Amygdala (tissue), 56 donors: ENCODE data around the gene APOB.
A peak's percentile ranks its signal among the peaks of the same experiment; 100 is the strongest.

ENCODE experiments used
- DNase-seq, 56 donors: peaks; one replicate each; lab custom pipeline; 2025; lab: John Stamatoyannopoulos, UW

APOB gene

DNA sequence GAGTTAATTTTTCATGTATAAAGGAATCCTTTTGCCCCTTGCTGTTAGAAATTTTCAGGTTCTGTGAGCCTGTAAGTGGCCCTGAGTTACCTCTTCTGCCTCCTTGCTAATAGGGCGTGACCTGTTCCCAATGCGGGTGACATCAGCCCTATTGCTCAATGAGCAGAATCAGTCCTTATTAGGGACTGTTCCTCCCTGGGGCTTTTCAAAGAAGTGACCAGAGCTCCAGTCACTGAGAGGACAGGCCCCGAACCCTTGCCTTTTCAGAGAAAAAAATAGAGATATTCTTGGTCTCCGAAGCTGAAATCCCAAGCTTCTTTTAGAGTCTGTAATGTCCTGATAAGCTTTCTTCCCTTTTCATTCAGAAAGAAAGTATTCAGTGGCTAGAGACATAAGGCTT lies 8.2 kb upstream of the APOB start:
- no peak for DNase-seq

DNA sequence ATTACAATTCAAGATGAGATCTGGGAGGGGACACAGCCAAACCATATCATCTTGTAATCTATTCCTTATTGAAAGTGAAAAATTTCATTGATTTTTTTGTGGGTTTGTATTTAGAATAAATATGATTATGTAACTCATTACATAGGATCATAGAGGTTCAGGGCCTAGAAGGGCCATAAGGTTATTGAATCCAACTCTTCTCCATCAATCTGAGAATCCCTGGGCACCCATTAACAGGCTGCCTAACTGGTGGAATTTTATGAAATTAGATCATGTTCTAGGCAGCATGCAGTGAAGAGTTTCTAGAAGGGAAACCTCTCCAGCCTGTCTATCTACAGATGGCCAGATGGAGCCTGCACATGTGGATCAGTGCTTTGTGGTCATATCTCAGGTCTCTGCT lies 6.3 kb upstream of the APOB start:
- DNase-seq: no peak

DNA sequence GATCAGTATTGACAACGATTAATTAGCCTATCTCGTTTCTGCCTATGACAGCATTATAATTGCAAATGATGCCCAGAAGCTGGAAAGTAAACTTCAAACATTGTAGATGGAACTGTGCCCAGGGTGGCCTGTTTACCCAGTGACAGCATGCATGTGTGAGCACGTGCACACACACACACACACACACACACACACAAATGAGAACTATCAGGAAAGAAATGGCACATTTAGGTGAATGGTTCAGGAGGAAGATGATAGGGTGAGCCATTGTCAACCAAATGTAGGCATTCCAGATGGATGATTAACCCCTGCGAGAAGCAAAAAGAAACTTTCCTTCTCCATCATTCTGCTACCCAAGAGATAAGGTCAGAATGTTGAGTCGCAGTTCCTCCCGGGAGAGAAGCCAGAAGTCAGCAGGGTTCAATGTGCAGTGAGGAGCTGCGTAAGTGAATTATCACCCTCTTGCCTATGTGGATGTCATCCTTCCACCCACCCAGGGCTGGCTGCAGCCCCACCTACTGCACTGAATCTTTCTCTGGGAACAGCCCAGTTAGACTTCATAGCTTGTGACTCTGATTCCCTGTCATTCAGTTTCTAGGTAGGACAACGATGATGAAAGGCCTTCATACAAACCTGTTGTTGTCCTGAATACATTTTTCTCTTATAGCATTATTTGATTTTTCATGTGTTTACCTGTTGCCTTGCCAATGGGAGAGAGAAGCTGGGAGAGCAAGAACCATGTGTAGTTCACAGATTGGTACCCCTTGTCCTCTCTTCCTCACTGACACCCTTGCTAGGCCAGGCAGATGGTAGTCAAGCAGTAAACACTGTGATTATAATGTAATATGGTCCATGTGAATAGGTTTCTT lies 3.5 kb upstream of the APOB start:
- no peak for DNase-seq

DNA sequence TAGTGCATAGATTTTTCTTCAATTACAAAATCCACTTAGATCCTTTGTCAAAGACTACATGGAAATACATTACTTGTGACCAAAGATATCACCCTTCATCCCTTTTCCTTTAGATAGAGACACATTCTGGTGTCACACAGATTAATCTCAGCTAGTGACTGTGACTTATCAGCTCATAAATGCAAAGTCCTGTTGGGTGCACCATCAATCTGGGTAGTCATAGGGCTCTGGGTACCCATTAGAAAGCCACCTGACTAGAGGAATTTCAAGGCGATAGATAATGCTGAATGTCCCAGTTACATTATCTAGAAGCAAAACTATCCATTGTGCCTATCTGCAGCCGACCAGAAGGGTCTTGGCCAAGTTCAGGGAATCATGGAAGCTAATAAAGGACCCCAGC lies 2.6 kb upstream of the APOB start:
- DNase-seq: no peak

DNA sequence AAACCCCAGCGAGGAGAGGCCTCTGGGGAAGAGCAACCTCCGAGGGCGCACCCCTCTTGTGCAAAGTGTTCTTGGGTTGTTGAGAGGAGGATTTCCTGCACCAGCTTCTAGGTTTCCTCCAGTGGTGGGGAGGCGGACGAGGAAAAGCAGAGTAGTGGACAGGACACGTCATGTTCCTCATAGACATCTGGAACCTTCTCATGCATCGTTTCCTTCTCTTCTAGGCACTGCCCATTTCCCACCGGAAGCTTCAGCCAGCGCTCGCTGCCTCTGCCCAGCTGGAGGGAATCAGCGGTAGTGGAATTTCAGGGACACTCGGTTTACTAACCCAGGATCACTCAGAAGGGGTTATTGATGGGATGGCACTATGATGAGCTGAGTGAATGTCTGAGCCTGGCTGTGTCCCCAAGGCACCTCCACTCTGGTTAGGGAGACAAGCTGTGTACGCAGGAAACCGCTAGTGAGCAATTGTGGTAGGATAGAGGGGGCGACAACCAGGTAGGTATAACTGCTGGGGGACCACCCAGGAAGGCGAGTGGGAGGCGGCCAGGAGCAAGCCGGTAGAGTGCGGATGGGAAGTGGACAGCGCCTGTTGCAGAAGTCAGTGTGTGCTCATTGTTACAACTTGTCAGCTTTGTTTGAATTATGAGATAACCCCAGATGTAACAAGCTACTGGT lies 960 bp upstream of the APOB start:
- no peak for DNase-seq

DNA sequence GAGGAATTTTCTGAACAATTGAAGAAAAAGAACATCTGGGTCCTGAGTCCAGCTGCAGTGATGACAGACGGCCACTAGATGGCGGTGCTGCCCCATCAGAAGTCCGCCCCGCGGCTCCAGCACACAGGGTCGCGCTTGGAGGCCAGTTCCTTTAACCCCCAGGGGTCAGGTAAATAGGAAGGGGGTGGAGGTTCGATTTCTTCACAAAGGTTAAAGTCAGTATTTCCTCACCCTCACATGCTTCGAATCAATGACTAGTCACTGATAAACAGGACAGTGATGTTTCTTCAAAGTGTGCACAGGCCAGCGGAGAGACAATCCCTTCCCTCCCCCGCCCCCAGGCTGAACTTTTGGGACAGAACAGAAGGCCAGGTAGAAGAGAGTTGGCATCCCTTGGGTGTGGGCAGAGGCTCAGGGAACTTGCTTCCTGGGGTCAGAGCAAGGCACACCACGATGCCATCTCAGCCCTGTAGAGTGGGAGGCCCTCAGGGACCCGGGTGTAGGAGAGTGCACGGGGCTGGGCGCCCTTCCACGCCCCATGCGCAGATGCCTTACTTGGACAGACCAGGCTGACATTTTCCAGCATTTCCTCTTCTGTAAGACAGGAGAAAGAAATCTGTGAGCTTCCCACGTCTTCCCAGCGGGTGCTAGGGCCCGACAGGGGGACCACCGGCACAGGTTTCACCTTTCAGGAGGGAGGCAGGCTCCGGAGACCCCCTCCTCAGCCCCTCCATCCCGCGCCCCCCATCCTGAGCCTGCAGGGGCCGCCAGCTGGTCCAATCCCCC lies 722 bp downstream of the APOB start:
- DNase-seq: peak in 40 of 56 donors; percentile 2 to 75 (median 34)

DNA sequence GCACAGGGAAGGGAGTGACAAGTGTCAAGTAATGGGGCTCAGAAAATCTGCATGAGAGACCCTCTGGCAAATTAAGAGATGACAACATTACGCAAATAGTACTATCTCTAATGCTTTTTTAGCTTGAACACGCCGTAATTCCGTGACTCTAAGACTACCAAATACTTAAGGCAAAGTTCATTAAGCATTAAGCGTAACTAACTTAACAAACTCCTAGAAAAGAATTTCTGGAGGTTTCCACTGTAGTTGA lies 1.2 kb downstream of the APOB start:
- DNase-seq: no peak

DNA sequence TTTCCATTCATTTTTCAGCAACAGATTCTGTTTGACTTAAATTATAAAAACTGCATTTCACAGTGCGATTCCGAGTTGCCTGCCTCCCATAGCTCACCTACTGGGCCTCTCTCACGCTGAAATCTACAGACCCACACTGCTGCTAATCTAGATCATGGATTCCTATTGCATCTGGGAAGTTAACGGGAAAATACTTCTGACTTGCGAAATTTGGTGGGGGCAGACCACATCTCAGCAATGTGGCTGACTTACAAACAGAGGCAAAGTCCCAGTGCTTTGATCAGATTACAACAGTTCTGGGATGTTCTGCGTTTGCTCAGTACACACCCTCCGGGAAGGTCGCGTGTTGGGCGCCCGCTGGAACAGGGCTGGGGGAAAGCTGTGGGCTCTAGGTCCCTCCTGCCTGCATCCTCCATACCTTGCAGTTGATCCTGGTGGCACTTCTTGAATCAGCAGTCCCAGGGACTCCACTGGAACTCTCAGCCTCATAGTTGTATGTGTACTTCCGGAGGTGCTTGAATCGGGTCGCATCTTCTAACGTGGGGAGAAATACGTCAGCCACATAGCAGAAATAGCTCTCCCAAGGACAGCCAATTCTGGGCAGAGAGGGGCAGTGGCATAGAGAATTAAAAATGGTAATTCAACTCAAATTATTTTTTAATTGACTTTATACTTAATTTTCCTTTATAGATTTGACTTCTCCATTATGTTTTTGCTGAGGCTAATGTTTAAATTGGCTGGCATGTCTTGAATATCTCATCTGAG lies 1.7 kb downstream of the APOB start:
- DNase-seq: no peak

DNA sequence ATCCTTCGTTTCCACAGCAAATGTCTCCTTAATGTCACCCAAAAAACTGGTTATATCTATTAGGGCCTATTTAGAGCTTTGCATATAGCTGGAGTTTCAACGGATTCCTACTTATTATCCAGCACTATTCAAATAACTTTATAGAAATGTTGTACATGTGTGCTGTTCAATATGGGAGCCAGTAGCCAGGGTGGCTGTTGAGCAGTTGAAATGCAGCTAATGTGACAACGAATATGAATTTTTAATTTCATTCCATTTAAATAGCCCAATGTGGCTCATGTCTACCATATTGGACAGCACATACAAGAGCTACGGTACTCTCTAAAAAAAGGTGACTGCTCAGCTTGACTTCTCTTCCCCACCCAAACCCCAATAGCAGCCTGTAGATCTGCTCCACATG lies 2.4 kb downstream of the APOB start:
- DNase-seq: no peak

DNA sequence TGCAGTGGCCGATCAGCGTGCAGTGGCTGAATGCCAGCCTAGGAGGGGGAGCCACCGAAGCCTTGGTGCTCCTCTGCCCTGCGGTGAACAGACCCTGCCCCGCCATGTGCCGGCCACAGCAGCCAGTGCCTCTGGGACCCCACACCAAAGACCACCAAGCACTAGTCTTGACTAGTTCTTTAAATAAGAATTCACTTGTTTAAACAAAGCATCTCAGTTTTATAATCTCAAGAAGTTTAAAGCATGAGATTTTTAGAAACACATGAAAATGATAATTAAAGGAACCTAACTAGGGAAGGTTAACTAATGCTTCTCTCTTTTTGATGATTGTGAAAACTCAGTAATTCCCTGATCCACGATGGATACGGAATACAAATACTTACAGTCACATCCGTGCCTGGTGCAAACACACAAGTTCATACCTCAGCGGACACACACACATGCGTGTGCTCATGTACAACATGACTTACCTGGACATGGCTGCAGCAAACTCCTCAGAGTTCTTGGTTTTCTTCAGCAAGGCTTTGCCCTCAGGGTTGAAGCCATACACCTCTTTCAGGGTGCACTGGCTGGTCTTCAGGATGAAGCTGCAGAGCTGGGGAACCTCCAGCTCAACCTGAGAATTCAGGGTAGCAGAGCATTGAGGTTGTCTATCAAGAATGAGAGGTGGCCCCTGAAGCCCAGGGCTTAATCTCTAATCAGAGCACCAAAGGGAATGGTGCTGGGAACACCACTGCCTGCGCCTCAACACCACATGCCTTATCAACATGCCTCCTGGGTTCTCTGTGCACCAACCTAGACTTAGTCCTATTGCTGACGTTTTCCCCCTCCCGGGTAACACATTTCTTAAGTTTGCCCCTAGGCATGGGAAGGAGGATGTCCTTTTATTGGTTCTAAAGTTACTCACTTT lies 3.1 kb downstream of the APOB start:
- DNase-seq: no peak

DNA sequence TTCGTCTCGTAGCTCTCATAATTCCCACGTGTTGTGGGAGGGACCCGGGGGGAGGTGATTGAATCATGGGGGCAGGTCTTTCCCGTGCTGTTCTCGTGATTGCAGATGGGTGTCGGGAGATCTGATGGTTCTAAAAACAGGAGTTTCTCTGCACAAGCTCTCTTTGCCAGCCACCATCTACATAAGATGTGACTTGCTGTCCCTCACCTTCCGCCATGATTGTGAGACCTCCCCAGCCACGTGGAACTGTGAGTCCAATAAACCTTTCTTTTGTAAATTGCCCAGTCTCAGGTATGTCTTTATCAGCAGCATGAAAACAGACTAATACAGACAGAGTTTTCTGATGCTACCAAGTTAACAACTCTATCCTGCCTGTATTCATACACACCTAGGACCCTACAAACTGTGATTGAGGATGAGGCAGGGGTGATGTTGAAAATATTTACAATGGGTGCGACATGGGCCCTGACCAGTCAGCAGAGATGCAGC lies 3.9 kb downstream of the APOB start:
- DNase-seq: no peak

DNA sequence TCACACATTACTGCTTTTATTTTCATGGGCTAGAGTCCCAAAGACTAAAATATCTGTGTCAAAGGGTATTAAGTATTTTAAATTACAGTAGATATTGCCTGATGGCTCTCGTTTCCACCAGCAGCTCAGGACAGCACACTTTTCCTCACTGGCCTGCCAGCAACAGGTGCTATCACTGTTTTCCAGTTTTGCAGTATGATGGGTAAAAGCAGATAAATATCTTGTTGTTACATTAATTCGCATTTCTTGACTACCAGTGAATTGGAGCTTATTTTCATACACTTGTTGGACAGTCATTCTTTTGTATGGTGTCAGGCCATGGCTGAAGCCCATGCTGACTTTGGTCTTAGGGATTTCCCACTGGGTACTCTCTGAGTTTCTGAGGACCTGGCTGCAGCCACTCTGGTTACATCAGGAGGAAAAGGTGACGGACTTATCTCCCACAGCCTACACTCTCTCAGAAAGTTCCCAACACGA lies 4.8 kb downstream of the APOB start:
- DNase-seq: no peak

DNA sequence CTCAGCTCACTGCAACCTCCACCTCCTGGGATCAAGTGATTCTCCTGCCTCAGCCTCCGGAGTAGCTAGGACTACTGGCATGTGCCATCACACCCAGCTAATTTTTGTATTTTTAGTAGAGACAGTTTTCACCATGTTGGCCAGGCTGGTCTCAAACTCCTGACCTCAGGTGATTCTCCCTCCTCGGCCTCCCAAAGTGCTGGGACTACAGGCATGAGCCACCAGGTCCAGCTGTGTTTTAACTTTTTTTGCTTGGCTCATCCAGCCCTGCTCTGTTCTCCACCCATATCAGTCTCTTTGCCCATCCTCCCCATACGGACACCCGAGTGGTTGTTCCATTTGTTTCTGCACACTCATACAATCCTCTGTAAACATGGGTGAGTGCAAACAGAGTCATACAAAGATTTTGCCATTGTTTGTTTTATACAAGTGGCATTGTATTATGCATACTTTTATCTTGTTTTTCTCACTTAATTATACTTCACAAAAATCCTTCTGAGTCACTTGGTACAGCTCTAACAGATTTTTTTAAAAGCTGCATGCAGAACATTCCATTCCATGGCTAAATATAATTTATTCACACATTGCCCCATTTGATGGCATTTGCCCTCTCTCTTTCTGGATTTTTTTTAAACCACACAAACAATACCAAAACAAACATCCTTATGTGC lies 5.3 kb downstream of the APOB start:
- no peak for DNase-seq

DNA sequence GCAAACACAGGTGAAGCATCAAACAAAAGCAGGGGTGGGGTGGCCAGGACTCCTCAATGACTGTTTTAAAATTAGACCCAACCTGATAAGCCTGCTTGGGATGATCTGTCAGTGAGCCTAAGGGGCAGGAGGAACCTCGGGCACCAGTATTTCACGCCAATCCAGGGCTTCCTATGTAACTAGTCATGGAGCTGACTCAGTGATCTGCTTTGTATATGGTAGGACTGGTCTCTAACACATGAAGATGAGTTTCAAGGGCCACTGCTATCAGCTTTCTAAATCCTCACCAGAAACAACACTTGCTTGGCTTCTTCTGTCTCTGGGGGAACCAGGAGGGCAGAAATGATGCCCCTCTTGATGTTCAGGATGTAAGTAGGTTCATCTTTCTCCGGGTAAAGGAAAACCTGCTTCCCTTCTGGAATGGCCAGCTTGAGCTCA lies 6.2 kb downstream of the APOB start:
- DNase-seq: no peak

DNA sequence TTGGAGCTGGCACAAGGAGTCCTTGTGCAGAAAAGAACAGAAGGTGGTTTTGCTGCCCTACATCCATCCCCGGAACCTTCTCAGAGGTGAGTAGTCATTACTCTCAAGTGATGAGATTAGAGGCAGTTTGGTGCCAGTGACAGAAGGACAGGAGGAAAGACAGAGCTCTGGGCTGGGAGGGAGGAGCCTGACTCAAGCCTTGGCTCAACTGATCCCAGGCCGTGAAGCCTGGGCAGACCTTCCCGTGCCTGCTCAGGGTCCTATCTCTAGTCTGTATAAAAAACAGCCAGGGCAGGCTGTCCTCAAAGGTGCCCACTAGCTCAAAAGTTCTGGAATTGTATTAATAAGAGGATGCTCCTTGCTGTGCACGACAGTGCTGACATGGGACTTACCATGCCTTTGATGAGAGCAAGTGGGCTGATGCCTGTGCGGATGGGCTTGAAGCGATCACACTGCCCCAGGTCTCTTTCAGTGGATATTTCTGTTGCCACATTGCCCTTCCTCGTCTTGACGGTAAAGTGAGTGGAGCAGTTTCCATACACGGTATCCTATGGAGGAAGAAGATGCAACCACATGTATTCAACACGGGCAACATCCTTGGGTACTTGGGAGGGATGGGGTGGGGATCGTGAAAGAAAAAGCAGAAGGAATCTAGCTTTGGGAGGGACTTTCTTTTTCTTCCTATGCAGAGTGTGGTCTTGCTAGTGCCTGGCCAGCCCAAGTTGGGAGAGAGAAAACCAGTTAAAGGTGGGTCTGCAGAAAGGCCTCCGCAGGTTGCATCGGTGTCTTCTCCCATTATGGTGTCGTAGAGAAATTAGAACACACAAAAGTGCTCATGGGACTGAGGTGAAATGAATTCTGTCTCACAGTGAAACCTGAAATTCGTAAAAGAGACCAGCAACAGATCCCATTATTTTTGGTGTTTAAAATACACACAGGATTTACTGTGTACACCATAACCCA lies 6.9 kb downstream of the APOB start:
- DNase-seq: no peak

DNA sequence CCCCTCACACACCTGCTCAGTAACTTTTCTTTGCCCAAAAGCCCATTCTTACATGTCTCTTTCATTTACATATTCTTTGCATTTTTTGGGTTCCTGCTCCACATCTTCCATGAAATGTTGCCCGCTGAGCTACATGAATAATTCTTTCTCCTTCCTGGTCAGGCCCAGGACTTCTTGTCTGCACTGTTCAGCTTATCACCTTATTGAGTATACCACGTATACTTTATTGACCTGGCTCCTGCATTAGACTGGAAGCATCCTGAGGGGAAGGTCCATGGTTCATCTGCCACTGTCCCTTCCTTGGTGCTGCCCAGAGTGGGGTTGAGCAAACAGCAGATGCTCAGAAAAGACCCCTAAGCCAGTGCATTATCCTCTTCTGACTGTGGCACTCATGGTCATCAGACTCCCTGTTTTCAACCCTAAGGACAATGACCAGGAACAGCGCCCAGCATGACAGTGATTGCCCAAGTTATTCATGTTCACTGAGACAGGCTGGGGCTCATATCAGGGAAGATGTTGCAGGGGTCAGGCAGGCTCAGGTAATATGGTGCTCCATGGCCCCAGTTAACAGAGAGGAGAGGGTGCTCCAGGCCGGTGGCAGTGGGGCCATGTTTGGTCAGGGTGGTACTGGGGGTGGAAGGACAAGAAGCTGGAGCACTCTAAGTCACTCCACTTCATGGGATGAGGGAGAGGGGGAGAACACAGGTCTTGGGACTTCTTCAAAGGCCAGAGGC lies 7.7 kb downstream of the APOB start:
- DNase-seq: no peak
